Ascending aorta (tissue), 2 donors: ENCODE data around the gene RGS8. TPM values are rescaled to one million over a fixed set of nuclear protein-coding genes. Genes with fewer than 3 reads are reported as not detected.

Source experiments
- DNase-seq, 2 donors: peaks; one replicate each; pipeline ENCODE4 v3.0.0-alpha.2; 2019; ENCODE audit warnings: low spot score in 2 of 2
- H3K27ac ChIP-seq, 2 donors: fragments of 200-600 bp; sonication (generic); one replicate each; pipeline ENCODE4 v1.5.1; 2016 to 2017; ENCODE audit warnings: mild to moderate bottlenecking in 1 of 2
- H3K27me3 ChIP-seq: fragments of 200-600 bp; sonication (generic); one replicate; pipeline ENCODE4 v1.5.1; 2017
- H3K36me3 ChIP-seq, 2 donors: fragments of 200-600 bp; sonication (generic); one replicate each; pipeline ENCODE4 v1.5.1; 2016
- H3K4me1 ChIP-seq, 2 donors: fragments of 200-600 bp; sonication (generic); one replicate each; pipeline ENCODE4 v1.5.1; 2016 to 2017; ENCODE audit warnings: mild to moderate bottlenecking in 1 of 2
- H3K4me3 ChIP-seq, 2 donors: fragments of 200-600 bp; sonication (generic); one replicate each; pipeline ENCODE4 v1.5.1; 2016 to 2017; ENCODE audit warnings: mild to moderate bottlenecking in 1 of 2
- H3K9me3 ChIP-seq, 2 donors: fragments of 200-600 bp; sonication (generic); one replicate each; pipeline ENCODE4 v1.5.1; 2016
- intact Hi-C: fragments of 100-400 bp; cut with DNase I; formaldehyde crosslinking; loops from one replicate; pipeline ENCODE4 v1.15.1; 2023
- total RNA-seq: library from RNA; depleted of rRNA; stranded (reverse); fragments of >200 nt; gene quantifications from one replicate; pipeline ENCODE4 v1.1.0, GENCODE V29; 2016
- TF ChIP-seq, protein P1 (sequence below), 3 experiments: fragments of 200-600 bp in 2 of 3; fragments of 450-650 bp in 1 of 3; sonication (generic) in 2 of 3; IDR thresholded peaks; one replicate each; pipeline ENCODE4 v1.5.1; 2016 to 2019; ENCODE audit warnings: antibody characterized with exemption in 3 of 3, mild to moderate bottlenecking in 1 of 3, moderate library complexity in 1 of 3

RGS8 gene
- total RNA-seq, 1 donor from 2014 or later: not detected

DNA sequence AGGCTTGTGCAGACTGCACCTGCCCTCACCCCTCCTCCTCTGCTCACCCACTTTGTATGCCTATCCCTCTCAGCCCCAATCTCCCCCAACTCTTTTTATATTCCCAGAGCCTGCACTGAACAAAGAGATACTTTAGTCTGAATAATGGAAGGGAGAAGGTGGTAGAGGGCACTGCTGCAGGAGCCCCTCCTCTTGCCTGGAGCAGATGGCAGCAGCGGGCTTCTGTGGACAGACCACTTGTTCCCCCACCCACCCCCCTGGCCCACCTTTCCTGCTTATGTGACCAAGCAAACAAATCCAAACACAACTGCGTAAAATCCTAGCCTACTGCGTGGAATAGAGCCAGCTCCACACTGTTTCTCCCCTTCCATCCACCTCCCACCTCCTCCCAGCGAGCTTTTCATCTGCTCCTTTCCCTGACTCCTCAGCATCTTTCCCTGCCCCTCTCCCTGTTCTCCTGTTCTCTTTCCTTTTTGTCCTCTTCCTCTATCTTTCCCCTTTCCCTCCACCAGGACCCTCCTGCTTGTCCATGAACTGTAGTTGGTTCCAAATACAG is 27.5 kb downstream of the RGS8 start:
- Histone ChIP-seq H3K9me3 (no peaks in the 10 kb centered on the region), H3K4me3 (no peak overlapping the region), H3K27me3 (no peaks in the 10 kb centered on the region), H3K4me1 (no peaks in the 10 kb centered on the region), H3K36me3 (no peaks in the 10 kb centered on the region), H3K27ac (no peak overlapping the region)
- TF ChIP-seq, protein P1, sequence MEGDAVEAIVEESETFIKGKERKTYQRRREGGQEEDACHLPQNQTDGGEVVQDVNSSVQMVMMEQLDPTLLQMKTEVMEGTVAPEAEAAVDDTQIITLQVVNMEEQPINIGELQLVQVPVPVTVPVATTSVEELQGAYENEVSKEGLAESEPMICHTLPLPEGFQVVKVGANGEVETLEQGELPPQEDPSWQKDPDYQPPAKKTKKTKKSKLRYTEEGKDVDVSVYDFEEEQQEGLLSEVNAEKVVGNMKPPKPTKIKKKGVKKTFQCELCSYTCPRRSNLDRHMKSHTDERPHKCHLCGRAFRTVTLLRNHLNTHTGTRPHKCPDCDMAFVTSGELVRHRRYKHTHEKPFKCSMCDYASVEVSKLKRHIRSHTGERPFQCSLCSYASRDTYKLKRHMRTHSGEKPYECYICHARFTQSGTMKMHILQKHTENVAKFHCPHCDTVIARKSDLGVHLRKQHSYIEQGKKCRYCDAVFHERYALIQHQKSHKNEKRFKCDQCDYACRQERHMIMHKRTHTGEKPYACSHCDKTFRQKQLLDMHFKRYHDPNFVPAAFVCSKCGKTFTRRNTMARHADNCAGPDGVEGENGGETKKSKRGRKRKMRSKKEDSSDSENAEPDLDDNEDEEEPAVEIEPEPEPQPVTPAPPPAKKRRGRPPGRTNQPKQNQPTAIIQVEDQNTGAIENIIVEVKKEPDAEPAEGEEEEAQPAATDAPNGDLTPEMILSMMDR (IDR thresholded peaks at IDR 0.05): no peak
- intact Hi-C loops: no loop called here
- no peak for DNase-seq

DNA sequence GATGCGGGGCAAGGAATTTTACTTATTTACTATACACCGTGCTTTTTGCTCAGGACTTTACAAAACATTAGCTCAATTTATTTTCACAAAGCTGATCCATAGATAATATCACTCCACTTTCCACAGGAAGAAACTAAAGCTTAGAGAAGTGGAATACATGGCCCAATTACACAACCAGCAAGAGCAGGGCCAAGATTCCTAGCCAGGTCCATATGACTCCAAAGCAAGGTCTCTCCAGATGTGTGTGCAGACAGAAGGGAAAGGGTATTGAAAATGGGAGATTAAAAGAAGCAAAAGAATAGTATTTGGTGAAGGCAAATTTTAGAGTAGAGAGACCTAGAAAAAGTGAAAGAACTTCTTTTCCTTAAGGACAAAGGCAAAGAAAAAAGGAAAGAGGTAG is 30.4 kb downstream of the RGS8 start:
- H3K4me1 ChIP-seq: no peaks in the 10 kb centered on the region
- TF ChIP-seq, protein P1 (IDR thresholded peaks at IDR 0.05): no peak
- H3K27ac ChIP-seq: no peak overlapping the region
- H3K36me3 ChIP-seq: no peaks in the 10 kb centered on the region
- H3K4me3 ChIP-seq: no peak overlapping the region
- intact Hi-C loops: no loop called here
- DNase-seq: no peak
- H3K27me3 ChIP-seq: no peaks in the 10 kb centered on the region
- H3K9me3 ChIP-seq: no peaks in the 10 kb centered on the region

DNA sequence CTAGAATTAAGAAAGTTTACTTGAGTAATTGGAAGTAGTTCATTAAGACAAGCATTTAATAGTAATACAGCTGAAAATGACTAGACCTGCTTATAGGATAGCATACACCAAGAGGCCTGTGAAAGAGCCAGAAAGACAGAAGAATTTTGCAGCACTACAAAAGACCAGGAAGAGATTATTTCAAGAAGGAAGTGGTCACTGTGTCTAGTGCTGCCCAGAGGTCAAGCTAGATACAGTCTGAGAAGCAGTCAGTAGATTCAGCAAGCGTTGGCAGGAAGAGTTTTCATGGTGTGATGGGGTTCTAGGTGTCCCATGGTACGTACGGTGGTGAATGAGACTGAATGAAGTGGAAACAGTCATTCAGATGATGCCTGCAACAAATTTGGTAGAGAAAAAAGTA is 31.5 kb downstream of the RGS8 start:
- Histone ChIP-seq H3K36me3 (no peaks in the 10 kb centered on the region), H3K27me3 (no peaks in the 10 kb centered on the region), H3K4me1 (no peaks in the 10 kb centered on the region), H3K9me3 (no peaks in the 10 kb centered on the region), H3K27ac (no peak overlapping the region), H3K4me3 (no peak overlapping the region)
- intact Hi-C loops: no loop called here
- TF ChIP-seq, protein P1 (IDR thresholded peaks at IDR 0.05): no peak
- DNase-seq: no peak

DNA sequence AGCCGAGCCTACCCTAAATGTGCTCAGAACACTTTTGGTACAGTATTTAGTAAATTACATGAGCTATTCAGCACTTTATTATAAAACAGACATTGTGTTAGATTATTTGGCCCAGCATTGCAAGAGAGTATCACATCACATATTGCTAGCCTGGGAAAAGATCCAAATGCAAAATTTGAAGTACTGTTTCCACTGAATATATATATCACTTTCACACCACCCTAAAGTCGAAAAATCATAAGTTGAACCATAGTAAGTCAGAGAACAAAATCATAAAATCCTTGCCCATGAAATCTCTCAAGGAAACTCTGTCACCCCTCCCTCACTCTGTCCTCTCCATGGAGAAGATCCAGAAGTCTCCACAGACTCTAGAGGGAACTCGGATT is 33.1 kb downstream of the RGS8 start:
- no peak overlapping the region for H3K4me3 ChIP-seq
- intact Hi-C loops: no loop called here

DNA sequence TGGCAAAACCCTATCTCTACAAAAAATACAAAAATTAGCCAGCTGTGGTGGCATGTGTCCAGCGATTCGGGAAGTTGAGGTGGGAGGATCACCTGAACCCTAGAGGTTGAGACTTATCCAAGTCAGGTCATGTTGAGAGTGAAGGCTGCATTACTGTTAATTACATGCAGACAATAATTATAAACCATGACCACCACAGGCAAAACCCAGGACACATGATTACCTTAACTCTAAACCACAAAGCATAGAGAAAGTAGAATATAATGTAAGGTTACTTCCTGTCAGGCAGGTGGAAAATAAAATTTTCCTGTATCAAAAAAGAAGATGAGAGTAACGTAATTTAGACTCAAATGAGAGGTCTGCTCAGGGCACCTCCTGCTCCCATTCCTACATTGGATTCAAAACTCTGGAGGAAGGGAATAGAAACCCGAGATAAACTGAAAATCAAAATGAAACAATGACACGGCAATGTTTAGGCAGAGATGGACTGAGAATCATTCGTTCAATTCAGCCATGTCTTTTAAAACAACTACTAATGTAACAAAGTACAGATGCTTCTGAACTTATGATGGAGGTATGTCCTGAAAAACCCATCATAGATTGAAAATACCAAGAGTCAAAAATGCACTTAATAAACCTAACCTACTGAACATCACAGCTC is 33.6 kb downstream of the RGS8 start:
- no peaks in the 10 kb centered on the region for H3K9me3 ChIP-seq

More for the DNA sequence above, 33.1 kb downstream of the RGS8 start:
- Histone ChIP-seq H3K9me3 (no peaks in the 10 kb centered on the region), H3K27me3 (no peaks in the 10 kb centered on the region), H3K27ac (no peak overlapping the region), H3K4me1 (no peaks in the 10 kb centered on the region), H3K36me3 (no peaks in the 10 kb centered on the region)
- TF ChIP-seq, protein P1 (IDR thresholded peaks at IDR 0.05): no peak
- DNase-seq: no peak

More for the DNA sequence above, 33.6 kb downstream of the RGS8 start:
- intact Hi-C loops: no loop called here
- Histone ChIP-seq H3K4me1 (no peaks in the 10 kb centered on the region), H3K36me3 (no peaks in the 10 kb centered on the region), H3K27ac (no peak overlapping the region), H3K4me3 (no peak overlapping the region), H3K27me3 (no peaks in the 10 kb centered on the region)
- TF ChIP-seq, protein P1 (IDR thresholded peaks at IDR 0.05): no peak
- no peak for DNase-seq
